ENCODE data around the gene CTXN2.

DNA sequence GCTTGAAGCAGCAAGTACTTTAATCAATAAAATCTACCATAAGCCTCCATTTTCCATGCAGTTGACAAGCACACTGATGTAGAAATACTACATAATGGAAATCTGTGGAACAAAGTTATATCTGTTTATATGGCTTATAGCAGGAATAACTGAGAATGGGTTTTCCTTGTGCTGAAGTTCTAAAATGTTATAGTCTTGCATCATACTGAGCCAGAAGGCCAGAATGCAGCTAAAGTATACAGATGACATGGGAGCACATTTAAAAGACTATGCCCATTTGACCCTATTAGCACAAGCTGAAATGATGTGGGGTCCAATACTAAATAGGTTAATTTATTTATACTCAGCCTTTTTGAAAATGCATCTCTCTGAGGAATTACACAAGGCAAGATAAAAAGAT is 45.5 kb upstream of the CTXN2 start:
- TF ChIP-seq OVOL2 (CRISPR knock-in tag; IDR thresholded peaks at IDR 0.05; ENCODE audit: borderline replicate concordance) (no peak), CREM (CRISPR knock-in tag; IDR thresholded peaks at IDR 0.05) (no peak), NFATC4 (CRISPR knock-in tag; IDR thresholded peaks at IDR 0.05) (no peak)
- TF ChIP-seq, protein P1, sequence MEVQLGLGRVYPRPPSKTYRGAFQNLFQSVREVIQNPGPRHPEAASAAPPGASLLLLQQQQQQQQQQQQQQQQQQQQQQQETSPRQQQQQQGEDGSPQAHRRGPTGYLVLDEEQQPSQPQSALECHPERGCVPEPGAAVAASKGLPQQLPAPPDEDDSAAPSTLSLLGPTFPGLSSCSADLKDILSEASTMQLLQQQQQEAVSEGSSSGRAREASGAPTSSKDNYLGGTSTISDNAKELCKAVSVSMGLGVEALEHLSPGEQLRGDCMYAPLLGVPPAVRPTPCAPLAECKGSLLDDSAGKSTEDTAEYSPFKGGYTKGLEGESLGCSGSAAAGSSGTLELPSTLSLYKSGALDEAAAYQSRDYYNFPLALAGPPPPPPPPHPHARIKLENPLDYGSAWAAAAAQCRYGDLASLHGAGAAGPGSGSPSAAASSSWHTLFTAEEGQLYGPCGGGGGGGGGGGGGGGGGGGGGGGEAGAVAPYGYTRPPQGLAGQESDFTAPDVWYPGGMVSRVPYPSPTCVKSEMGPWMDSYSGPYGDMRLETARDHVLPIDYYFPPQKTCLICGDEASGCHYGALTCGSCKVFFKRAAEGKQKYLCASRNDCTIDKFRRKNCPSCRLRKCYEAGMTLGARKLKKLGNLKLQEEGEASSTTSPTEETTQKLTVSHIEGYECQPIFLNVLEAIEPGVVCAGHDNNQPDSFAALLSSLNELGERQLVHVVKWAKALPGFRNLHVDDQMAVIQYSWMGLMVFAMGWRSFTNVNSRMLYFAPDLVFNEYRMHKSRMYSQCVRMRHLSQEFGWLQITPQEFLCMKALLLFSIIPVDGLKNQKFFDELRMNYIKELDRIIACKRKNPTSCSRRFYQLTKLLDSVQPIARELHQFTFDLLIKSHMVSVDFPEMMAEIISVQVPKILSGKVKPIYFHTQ (CRISPR knock-in tag; IDR thresholded peaks at IDR 0.05) = no peak
- TF ChIP-seq, protein P2, sequence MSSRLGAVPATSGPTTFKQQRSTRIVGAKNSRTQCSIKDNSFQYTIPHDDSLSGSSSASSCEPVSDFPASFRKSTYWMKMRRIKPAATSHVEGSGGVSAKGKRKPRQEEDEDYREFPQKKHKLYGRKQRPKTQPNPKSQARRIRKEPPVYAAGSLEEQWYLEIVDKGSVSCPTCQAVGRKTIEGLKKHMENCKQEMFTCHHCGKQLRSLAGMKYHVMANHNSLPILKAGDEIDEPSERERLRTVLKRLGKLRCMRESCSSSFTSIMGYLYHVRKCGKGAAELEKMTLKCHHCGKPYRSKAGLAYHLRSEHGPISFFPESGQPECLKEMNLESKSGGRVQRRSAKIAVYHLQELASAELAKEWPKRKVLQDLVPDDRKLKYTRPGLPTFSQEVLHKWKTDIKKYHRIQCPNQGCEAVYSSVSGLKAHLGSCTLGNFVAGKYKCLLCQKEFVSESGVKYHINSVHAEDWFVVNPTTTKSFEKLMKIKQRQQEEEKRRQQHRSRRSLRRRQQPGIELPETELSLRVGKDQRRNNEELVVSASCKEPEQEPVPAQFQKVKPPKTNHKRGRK (CRISPR knock-in tag; IDR thresholded peaks at IDR 0.05; ENCODE audit: borderline replicate concordance) = no peak
- TF ChIP-seq, protein P3, sequence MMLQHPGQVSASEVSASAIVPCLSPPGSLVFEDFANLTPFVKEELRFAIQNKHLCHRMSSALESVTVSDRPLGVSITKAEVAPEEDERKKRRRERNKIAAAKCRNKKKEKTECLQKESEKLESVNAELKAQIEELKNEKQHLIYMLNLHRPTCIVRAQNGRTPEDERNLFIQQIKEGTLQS (CRISPR knock-in tag; conservative IDR thresholded peaks at IDR 0.05) = no peak
- TF ChIP-seq, protein P4, sequence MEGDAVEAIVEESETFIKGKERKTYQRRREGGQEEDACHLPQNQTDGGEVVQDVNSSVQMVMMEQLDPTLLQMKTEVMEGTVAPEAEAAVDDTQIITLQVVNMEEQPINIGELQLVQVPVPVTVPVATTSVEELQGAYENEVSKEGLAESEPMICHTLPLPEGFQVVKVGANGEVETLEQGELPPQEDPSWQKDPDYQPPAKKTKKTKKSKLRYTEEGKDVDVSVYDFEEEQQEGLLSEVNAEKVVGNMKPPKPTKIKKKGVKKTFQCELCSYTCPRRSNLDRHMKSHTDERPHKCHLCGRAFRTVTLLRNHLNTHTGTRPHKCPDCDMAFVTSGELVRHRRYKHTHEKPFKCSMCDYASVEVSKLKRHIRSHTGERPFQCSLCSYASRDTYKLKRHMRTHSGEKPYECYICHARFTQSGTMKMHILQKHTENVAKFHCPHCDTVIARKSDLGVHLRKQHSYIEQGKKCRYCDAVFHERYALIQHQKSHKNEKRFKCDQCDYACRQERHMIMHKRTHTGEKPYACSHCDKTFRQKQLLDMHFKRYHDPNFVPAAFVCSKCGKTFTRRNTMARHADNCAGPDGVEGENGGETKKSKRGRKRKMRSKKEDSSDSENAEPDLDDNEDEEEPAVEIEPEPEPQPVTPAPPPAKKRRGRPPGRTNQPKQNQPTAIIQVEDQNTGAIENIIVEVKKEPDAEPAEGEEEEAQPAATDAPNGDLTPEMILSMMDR (IDR thresholded peaks at IDR 0.05) = no peak
- TF ChIP-seq, protein P5, sequence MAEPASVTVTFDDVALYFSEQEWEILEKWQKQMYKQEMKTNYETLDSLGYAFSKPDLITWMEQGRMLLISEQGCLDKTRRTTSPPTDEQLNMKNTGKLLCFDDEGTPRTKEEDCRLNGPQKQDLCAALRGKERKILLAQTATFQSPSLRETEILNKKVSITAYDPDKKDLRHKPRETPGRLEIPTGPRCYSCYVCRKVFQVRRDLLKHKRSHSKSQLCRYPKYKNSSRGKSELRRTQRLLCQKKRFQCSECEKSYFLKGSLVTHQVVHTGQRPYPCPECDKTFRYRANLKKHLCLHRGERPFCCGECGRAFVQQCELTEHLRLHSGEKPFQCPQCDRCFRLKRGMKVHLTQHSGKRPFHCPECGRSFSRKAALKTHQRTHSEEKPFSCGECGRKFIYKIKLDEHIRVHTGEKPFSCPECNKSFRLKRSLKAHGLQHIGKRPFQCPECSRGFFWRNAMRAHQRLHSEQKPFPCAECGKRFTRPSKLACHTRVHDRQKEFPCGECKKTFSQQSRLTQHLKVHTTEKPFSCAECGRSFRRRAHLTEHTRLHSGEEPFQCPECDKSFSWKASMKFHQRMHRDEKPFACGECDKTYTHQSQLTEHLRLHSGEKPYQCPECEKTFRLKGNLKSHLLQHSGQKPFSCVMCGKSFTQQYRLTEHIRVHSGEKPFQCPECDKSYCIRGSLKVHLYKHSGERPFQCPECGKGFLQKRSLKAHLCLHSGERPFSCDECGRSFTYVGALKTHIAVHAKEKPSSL (CRISPR knock-in tag; conservative IDR thresholded peaks at IDR 0.05) = no peak
- TF ChIP-seq, protein P6, sequence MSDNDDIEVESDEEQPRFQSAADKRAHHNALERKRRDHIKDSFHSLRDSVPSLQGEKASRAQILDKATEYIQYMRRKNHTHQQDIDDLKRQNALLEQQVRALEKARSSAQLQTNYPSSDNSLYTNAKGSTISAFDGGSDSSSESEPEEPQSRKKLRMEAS (CRISPR knock-in tag; IDR thresholded peaks at IDR 0.05) = no peak
